Measurements from ENCODE around the gene ANKRD42. TPM values are rescaled to one million over a fixed set of nuclear protein-coding genes. Genes with fewer than 3 reads are reported as not detected.
A peak's percentile ranks its signal among the peaks of the same experiment; 100 is the strongest.

The ANKRD42 gene
- polyA plus RNA-seq, 1 of the 3 experiments (the other 2 are of a cell fraction) = 13.3 TPM

- peaks cover 17 to 24% of the 10 kb centered on the region in 2 experiments for H3K36me3 ChIP-seq (replicated peaks in 1 of 2; ENCODE audit: control insufficient read depth in 1 of 2, insufficient read depth in 2 of 2, low read length in 1 of 2)
- H3K4me1 ChIP-seq (ENCODE audit: control insufficient read depth in 1 of 2, insufficient read depth in 2 of 2, low read depth in 1 of 2, low read length in 1 of 2) = no peaks in the 10 kb centered on the region; a peak in 1 of 4 replicates
- no peaks in the 10 kb centered on the region for H4K20me1 ChIP-seq (ENCODE audit: insufficient read depth)
- H2AFZ ChIP-seq (ENCODE audit: low read depth) = no peak overlapping the region
- no peaks in the 10 kb centered on the region for H3K79me2 ChIP-seq (ENCODE audit: insufficient read depth)
- H3K27ac ChIP-seq (ENCODE audit: low read depth in 2 of 2, low read length in 1 of 2) = no peak overlapping the region
- peak overlapping the region in 1 of 2 experiments; percentile 5; a peak in 1 of 4 replicates for H3K4me3 ChIP-seq (ENCODE audit: low read depth in 2 of 2, low read length in 1 of 2)
- H3K9me3 ChIP-seq = no peaks in the 10 kb centered on the region
- POLR2A ChIA-PET = no interaction called here
- H3K4me2 ChIP-seq = no peak overlapping the region
- H3K9ac ChIP-seq = no peak overlapping the region
- CTCF ChIA-PET = interaction anchor here (0.6 to 3.2 kb wide), 57 partner anchors 10 to 622 kb away, joined by 3 to 41 read pairs (median 4); partner anchors contain the start of genes ANKRD42, DDIAS, PRCP and RAB30
- no peak for TF ChIP-seq POLR2AphosphoS5 (IDR thresholded peaks at IDR 0.05; ENCODE audit: low read depth, low read length)
- no peak for TF ChIP-seq USF2 (IDR thresholded peaks at IDR 0.05; ENCODE audit: borderline replicate concordance, low read depth, low read length)
- no peak for TF ChIP-seq MAX (IDR thresholded peaks at IDR 0.05; ENCODE audit: low read depth)
- peak; percentile 78 for TF ChIP-seq CTCF (IDR thresholded peaks at IDR 0.05)
- TF ChIP-seq SMC3 (IDR thresholded peaks at IDR 0.05; ENCODE audit: low read depth, low read length) = peak; percentile 64
- no peak for TF ChIP-seq RCOR1 (IDR thresholded peaks at IDR 0.05; ENCODE audit: low read length)
- no peak for TF ChIP-seq RFX5 (IDR thresholded peaks at IDR 0.05; ENCODE audit: low read length)
- TF ChIP-seq, protein P1, sequence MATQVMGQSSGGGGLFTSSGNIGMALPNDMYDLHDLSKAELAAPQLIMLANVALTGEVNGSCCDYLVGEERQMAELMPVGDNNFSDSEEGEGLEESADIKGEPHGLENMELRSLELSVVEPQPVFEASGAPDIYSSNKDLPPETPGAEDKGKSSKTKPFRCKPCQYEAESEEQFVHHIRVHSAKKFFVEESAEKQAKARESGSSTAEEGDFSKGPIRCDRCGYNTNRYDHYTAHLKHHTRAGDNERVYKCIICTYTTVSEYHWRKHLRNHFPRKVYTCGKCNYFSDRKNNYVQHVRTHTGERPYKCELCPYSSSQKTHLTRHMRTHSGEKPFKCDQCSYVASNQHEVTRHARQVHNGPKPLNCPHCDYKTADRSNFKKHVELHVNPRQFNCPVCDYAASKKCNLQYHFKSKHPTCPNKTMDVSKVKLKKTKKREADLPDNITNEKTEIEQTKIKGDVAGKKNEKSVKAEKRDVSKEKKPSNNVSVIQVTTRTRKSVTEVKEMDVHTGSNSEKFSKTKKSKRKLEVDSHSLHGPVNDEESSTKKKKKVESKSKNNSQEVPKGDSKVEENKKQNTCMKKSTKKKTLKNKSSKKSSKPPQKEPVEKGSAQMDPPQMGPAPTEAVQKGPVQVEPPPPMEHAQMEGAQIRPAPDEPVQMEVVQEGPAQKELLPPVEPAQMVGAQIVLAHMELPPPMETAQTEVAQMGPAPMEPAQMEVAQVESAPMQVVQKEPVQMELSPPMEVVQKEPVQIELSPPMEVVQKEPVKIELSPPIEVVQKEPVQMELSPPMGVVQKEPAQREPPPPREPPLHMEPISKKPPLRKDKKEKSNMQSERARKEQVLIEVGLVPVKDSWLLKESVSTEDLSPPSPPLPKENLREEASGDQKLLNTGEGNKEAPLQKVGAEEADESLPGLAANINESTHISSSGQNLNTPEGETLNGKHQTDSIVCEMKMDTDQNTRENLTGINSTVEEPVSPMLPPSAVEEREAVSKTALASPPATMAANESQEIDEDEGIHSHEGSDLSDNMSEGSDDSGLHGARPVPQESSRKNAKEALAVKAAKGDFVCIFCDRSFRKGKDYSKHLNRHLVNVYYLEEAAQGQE (IDR thresholded peaks at IDR 0.05; ENCODE audit: low read depth, low read length) = no peak
- no peak for TF ChIP-seq EZH2phosphoT487 (IDR thresholded peaks at IDR 0.05; ENCODE audit: borderline replicate concordance, low read depth)
- TF ChIP-seq, protein P2, sequence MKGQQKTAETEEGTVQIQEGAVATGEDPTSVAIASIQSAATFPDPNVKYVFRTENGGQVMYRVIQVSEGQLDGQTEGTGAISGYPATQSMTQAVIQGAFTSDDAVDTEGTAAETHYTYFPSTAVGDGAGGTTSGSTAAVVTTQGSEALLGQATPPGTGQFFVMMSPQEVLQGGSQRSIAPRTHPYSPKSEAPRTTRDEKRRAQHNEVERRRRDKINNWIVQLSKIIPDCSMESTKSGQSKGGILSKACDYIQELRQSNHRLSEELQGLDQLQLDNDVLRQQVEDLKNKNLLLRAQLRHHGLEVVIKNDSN (IDR thresholded peaks at IDR 0.05; ENCODE audit: borderline replicate concordance, low read depth) = no peak
- no peak for TF ChIP-seq CHD2 (IDR thresholded peaks at IDR 0.05; ENCODE audit: low read length, partially characterized antibody)
- TF ChIP-seq ELF1 (IDR thresholded peaks at IDR 0.05) = no peak
- no peak for TF ChIP-seq MXI1 (IDR thresholded peaks at IDR 0.05; ENCODE audit: low read depth, low read length)
- TF ChIP-seq FOXJ3 (CRISPR knock-in tag; IDR thresholded peaks at IDR 0.05) = no peak
- no peak for TF ChIP-seq NFIC (IDR thresholded peaks at IDR 0.05; ENCODE audit: borderline replicate concordance)
- TF ChIP-seq JUND (IDR thresholded peaks at IDR 0.05) = no peak
- no peak for TF ChIP-seq GATA2 (CRISPR knock-in tag; IDR thresholded peaks at IDR 0.05)
- no peak for TF ChIP-seq TCF12 (IDR thresholded peaks at IDR 0.05)
- peak; percentile 72 for TF ChIP-seq RAD21 (IDR thresholded peaks at IDR 0.05; ENCODE audit: low read length)
- no peak for TF ChIP-seq IRF3 (IDR thresholded peaks at IDR 0.05; ENCODE audit: low read depth, low read length)
- no peak for TF ChIP-seq EP300 (IDR thresholded peaks at IDR 0.05; ENCODE audit: borderline replicate concordance in 1 of 2, low read depth in 1 of 2, low read length in 1 of 2)
- peak; percentile 51 for DNase-seq
- H3K27me3 ChIP-seq (ENCODE audit: insufficient read depth) = no peaks in the 10 kb centered on the region
- peaks cover 10% of the 10 kb centered on the region for H3F3A ChIP-seq (replicated peaks; ENCODE audit: insufficient read depth)
- H3K9me2 ChIP-seq = no peaks in the 10 kb centered on the region
- 40% methylated on average over 4 of the region's 4 CpGs for WGBS (ENCODE audit: low lambda C conversion rate)
Measured at GRCh38 chr11:83249972-83250593, 56.6 kb downstream of the ANKRD42 start.
